ENCODE results near the gene PIEZO2. TPM values are rescaled to one million over a fixed set of nuclear protein-coding genes. Genes with fewer than 3 reads are reported as not detected.

Gene PIEZO2
- total RNA-seq, 2 donors from 2014 or later: 1.7 to 2.1 TPM

DNA sequence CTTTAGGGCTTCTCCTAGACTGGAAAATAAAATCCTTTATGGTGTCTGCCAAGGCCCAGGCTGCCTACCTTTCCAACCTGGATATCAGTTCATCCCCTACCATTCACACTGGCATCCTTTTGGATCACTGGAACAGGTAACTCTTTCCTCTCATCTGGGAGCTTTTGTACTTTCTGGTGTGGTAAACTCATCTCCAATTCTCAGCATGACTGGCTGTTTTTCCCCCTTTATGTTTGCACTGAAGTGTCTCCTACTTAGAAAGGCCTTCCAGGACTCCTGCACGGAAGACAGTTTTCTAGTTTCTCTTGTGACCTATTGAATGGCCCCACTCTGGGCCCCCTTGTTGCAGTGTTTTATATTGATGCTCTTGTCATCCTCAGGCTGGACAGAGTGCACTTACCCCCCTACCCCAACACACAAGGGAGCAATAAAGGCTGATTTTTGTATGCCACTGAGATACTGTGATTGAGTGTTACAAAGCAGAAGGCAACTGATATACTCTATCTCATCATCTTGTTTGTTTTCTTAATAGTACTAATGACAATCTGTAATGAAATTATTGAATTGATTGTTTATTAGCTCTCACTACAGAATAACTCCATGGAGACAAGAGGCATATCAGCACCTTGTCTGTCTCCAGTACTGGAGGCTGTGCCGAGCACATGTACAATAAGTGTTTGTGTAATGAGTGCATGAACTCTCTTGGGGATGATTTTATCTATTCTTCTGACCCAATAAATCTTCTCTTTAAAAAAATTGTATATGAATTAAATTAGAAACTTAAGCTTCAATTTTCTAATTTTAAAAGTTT, 129.9 kb downstream of the PIEZO2 start:
- ATAC-seq: no peak
- DNase-seq: no peak
- intact Hi-C loops (cut with DNase I): no loop called here

GRCh38 chr18:11009869-11010268, 139.5 kb downstream of the PIEZO2 start:
- ATAC-seq (no peak), DNase-seq (no peak)
- intact Hi-C loops (cut with DNase I): loop anchor here in 1 of 2 donors (10.0 kb wide), 1 partner anchor 115 kb away; no protein-coding TSS in a partner anchor

DNA sequence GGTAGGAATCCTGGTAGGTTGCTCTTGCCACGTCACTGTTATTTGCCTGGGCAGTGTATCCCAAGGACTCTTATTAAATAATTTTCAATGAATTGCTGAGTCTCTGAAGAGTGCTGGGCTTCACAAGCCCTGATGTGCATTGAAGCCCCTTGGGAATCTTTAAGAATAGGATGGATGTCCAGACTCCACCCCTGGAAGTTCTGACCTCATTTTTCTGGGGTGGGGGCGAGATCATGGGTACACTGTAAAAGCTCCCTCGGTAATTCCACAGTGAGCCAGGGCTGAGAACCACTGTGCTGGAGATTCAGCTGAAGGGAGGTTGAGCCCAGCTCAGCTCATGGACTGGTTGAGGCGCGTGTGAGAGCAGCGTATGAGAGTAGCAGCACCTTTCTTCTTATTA, 140.2 kb downstream of the PIEZO2 start:
- DNase-seq: no peak
- intact Hi-C loops (cut with DNase I): loop anchor here in 1 of 2 donors (10.0 kb wide), 1 partner anchor 114 kb away; no protein-coding TSS in a partner anchor
- ATAC-seq: no peak

- DNase-seq (no peak), ATAC-seq (no peak)
- intact Hi-C loops (cut with DNase I): loop anchor here in 1 of 2 donors (10.0 kb wide), 1 partner anchor 114 kb away; no protein-coding TSS in a partner anchor
Observed at GRCh38 chr18:11008505-11008904, 140.9 kb downstream of the PIEZO2 start.

DNA sequence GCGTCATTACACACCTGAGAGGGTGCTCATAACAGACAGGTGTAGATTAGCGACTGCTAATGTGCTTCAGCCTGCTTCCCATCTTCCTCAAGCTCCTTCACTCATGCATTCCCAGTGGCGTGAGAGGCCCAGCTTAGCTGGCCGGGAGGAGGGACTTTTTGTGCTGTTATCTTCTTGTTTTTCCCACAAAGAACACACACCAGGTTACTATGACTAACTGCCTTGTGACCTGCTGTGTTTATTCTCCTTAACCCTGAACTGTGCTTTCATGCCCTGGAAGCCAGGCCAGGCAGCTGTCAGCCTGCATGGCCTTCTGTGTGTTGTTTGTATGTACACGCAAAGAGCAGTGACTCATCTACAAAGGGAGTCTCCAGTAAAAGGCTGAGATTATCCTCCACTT, 143.8 kb downstream of the PIEZO2 start:
- peak in 1 of 2 donors; percentile 79 for ATAC-seq
- DNase-seq: no peak
- intact Hi-C loops (cut with DNase I): loop anchor here in 1 of 2 donors (10.0 kb wide), 1 partner anchor 111 kb away; no protein-coding TSS in a partner anchor

DNA sequence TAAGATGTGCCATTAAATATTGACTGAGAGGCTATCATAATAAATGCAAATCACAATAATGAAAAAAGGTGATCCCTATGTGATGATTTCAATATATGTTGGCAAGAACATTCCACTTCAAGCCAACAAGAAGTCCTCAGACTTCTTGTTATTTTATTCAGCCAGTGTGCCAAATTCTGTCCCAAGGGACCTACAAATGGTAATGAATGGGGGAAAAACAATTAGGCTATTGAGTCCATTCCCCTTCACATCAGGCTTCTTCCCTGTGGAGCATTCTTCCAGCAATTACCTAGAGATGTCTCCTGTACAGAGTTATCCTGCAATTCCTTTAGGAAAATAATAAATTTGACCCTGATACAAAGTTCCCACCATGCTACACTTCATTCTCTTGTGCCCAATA, 144.4 kb downstream of the PIEZO2 start:
- no peak for DNase-seq

DNA sequence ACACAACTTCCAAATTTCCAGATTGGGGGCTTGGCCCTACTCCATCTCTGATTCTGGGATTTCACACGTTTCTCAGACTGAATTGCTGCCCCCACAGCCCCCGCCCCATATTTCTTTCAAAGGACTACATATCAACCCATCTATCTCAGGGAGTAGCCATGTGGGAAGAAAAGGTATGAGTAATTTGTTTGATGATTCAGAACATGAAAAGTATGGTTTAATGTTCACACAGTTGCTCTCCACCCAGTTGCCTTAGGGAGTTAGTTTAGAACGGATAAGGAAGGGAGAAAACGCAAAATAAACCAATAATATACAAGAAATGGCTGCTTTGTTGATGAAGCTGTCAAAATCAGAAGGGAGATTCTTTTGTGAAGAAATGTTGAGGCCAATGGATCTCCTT, 145.1 kb downstream of the PIEZO2 start:
- DNase-seq (no peak), ATAC-seq (peak in 1 of 2 donors; percentile 81)
- intact Hi-C loops (cut with DNase I): loop anchor here in 1 of 2 donors (10.0 kb wide), 1 partner anchor 109 kb away; no protein-coding TSS in a partner anchor

More for the DNA sequence above, 144.4 kb downstream of the PIEZO2 start:
- no peak for ATAC-seq
- intact Hi-C loops (cut with DNase I): loop anchor here in 1 of 2 donors (10.0 kb wide), 1 partner anchor 110 kb away; no protein-coding TSS in a partner anchor

DNA sequence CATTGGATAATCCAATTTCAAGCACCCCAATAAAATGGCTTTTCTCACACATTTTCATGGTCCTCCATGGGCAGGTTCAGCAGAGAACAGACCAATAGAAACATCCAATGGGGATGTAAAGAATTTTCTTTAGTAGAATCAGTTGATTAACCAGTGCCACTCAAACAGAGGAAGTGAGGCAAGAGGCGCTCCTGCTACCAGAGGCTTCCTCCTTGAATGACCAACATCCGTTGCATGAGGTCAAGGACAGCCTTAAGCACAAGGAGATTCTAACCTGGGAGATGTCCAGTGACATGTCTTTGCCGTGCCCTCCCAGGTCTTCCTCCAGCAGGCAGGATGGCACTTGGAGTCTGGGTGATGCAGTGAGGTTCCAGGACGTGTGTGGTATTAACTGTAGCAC, 146.6 kb downstream of the PIEZO2 start:
- ATAC-seq: no peak
- DNase-seq: no peak
- intact Hi-C loops (cut with DNase I): loop anchor here in 1 of 2 donors (10.0 kb wide), 1 partner anchor 108 kb away; no protein-coding TSS in a partner anchor

DNA sequence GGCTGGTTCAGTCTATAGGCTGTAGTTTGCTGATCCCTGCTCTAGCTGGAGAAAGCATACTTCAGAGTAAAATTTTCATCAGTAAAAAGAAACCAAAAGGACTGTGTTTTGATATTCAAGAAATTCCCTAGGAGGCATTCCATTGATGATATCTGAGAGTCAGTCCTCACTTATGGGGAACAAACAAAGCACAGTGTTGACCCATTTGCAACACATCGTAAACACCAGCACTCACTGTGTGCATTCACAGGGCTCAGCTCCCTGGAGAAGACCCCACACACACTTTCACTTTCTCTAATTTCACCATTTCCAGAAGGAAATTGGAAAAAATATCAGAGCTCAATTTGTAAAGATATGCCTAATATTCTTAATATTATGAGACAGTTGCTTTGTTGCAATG, 147.1 kb downstream of the PIEZO2 start:
- DNase-seq (no peak), ATAC-seq (no peak)
- intact Hi-C loops (cut with DNase I): loop anchor here in 1 of 2 donors (10.0 kb wide), 1 partner anchor 107 kb away; no protein-coding TSS in a partner anchor

- intact Hi-C loops (cut with DNase I): loop anchor here in 1 of 2 donors (10.0 kb wide), 1 partner anchor 105 kb away; no protein-coding TSS in a partner anchor
- ATAC-seq (no peak), DNase-seq (no peak)
Observed at GRCh38 chr18:11000071-11000470, 149.3 kb downstream of the PIEZO2 start.

- ATAC-seq (no peak), DNase-seq (no peak)
- intact Hi-C loops (cut with DNase I): no loop called here
Observed at GRCh38 chr18:10997885-10998284, 151.5 kb downstream of the PIEZO2 start.

GRCh38 chr18:10995550-10995949, 153.8 kb downstream of the PIEZO2 start:
- no peak for ATAC-seq
- no peak for DNase-seq
- intact Hi-C loops (cut with DNase I): no loop called here

GRCh38 chr18:10989486-10989885, 159.9 kb downstream of the PIEZO2 start:
- no peak for ATAC-seq
- no peak for DNase-seq
- intact Hi-C loops (cut with DNase I): no loop called here

DNA sequence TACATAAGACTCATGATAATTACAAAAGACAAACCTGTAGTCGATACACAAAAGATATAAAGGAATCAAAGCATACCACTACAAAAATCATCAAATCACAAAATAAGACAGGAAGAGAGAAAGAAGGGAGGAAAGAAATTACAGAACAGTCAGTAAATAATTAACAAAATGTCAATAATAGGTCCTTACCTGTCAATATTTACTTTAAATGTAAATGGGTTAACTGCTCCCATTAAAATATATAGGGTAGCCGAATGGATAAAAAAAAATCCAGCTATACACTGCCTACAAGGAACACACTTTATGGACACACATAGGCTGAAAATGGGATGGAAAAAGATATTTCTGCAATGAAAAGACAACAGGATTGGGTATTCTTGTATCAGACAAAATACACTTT, 163.7 kb downstream of the PIEZO2 start:
- ATAC-seq (no peak), DNase-seq (no peak)
- intact Hi-C loops (cut with DNase I): no loop called here

DNA sequence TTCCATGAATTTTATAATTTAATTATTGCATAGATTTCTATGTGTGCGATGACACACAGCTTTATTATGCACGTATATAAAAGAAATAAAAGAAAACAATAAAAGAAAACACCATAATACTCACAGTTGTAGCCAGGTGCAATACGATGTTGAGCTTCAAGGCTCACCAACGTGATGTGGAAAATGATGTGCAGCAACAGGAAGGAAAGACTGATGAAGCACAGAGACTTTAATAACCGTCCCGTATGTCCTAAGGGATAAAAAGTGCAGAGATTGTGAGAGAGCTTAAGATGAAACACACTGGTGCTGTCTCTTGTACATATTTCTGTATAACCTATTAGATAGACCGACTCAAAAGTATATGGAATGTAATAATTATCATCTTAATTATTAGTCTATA, 170.0 kb downstream of the PIEZO2 start:
- DNase-seq (no peak), ATAC-seq (no peak)
- intact Hi-C loops (cut with DNase I): no loop called here

DNA sequence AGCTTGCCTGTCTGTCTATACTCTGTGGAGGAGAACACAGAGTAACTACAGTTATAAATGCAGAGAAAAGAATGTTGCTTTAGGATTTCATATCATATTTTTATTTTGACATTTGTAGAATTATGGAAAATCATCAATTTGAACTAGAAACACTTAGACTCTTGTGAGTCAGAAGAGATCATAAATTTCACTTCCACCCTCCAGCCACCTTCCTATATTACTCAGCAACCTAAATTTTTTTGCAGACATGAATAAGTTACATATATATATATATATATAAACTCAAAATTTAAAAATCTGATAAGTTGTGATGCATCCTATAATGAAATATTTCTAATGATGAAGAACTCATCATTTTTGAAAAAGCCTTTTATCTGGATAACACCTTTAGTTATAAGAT, 172.3 kb downstream of the PIEZO2 start:
- ATAC-seq: no peak
- no peak for DNase-seq
- intact Hi-C loops (cut with DNase I): no loop called here

DNA sequence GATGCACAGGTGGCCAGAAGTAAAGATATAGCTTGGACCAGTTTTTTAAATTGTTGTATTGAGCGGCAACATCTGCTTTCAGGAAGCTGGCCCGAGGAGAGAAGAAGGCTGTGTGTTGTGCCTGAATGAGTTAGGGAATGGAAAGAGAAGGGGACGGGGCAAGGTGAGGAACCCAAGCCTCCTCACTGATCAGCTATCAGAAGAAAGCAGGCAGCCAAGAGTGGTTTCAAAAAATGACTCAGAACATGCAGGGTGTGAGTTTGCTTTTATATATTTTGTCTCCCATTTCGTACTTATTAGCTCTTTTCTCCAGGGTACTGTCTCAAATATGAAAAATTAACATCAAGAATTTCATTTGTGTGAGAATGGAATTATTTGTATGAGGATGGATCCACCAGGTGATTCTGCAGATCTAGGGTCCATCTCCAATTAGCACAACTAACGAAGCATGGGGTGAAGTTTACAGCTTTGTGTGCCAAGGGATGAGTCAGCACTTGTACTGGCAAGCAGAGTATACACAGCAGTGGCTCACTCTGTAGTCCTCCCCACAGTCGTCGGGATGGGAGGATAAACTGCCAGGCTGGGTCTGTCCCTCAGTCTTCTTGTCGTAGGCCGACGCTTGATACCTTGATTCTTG, 175.7 kb downstream of the PIEZO2 start:
- ATAC-seq (no peak), DNase-seq (no peak)
- intact Hi-C loops (cut with DNase I): no loop called here

DNA sequence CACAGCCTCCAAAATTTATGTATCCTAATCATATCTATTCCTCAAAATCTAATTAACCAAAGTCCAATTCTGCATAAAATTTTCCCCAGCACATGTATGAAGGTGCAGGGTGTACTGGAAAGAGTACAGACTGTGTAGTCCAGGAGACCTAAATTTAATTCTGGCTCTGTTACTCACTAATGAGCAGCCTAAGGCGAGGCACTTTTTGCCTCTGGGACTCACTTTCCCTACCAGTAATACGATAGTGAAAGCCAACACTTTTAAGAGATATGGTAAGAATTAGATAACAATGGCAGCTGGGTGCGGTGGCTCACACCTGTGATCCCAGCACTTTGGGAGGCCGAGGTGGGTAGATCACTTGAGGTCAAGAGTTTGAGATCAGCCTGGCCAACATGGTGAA, 177.7 kb downstream of the PIEZO2 start:
- intact Hi-C loops (cut with DNase I): no loop called here
- ATAC-seq (no peak), DNase-seq (no peak)

- intact Hi-C loops (cut with DNase I): no loop called here
- DNase-seq: no peak
- no peak for ATAC-seq
Observed at GRCh38 chr18:10965119-10965518, 184.2 kb downstream of the PIEZO2 start.

DNA sequence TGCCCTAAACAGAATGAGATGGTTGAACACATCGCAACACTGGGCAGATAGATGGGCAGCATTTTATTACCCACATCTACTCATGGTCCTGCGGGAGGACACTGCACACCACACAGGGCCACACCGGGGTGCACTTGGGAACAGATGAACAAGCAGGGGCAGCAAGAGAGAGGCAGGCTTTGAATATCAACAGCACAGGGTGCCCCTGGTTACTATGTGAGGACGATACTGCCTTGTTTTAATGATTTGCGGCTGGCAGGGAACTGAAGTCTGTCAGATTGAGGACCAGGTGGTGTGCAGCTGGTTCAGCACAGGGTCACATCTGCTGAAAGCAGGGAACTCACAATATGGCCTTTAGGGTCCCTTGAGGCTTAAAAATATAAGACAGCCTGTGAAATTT, 195.7 kb downstream of the PIEZO2 start:
- ATAC-seq (no peak), DNase-seq (no peak)
- intact Hi-C loops (cut with DNase I): no loop called here
